Measurements from ENCODE around the gene SSBP2. TPM values are rescaled to one million over a fixed set of nuclear protein-coding genes. Genes with fewer than 3 reads are reported as not detected.

Gene SSBP2
- total RNA-seq, 2 donors from 2014 or later, result 10.0 to 20.9 TPM

GRCh38 chr5:81774374-81774773 is 23.5 kb upstream of the SSBP2 start:
- DNase-seq (ENCODE audit: low spot score in 2 of 2), result no peak

DNA sequence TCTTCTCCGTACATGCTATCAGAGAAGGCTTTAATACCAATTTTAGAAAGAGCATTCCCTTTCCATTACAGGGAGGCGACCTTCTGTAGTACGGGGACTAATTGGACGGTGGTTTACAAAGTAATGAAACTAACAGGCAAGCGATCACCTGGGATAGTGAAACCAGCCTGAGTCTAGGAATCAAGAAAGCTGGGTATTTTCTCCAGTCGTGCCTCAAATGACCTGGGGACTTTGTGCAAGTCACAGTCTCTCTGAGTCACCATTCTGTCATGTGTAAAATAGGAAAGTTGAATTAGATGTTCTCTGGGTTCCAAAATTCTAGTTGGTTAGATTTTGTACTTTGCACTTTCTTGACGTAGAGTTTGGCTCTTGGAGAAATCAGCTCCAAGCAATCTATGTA is 22.7 kb upstream of the SSBP2 start:
- DNase-seq (ENCODE audit: low spot score in 2 of 2) (no peak), ATAC-seq (no peak)
- Mint-ChIP-seq H3K27ac (no peak overlapping the region), H3K9me3 (peaks cover 0 to 3% of the 10 kb centered on the region in 2 donors), H3K36me3 (peaks cover 4% of the 10 kb centered on the region in 2 donors)

More at GRCh38 chr5:81774374-81774773, 23.5 kb upstream of the SSBP2 start:
- Mint-ChIP-seq H3K27ac (no peak overlapping the region), H3K9me3 (peaks cover 0 to 5% of the 10 kb centered on the region in 2 donors), H3K36me3 (peaks cover 9 to 12% of the 10 kb centered on the region in 2 donors)
- no peak for ATAC-seq

- H3K9me3 Mint-ChIP-seq, result no peaks in the 10 kb centered on the region
- DNase-seq (ENCODE audit: low spot score in 2 of 2) (no peak), ATAC-seq (no peak)
- no peak overlapping the region for H3K27ac Mint-ChIP-seq
- H3K36me3 Mint-ChIP-seq, result peaks cover 0 to under 1% of the 10 kb centered on the region in 2 donors
Observed at GRCh38 chr5:81773161-81773560, 22.3 kb upstream of the SSBP2 start.

DNA sequence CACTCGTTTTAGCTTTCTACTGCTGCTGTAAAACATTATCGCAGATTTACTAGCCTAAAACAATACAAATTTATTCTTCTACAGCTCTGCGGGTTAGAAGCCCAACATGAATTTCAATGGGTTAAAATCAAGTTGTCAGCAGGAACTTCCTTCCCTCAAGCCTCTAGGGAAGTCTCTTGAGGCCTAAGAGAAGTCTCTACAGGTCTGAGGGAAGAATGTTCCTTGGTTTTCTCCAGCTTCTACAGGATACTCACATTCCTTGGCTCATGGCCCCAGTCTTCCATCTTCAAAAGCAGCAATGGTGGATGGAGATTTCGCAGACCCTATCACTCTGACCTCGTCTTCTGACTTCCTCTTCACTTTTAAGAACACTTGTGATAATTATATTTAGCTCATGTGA is 21.6 kb upstream of the SSBP2 start:
- Mint-ChIP-seq H3K27ac (no peak overlapping the region), H3K36me3 (no peaks in the 10 kb centered on the region), H3K9me3 (no peaks in the 10 kb centered on the region)
- ATAC-seq (no peak), DNase-seq (ENCODE audit: low spot score in 2 of 2) (no peak)

- H3K27ac Mint-ChIP-seq, result no peak overlapping the region
- no peak for DNase-seq (ENCODE audit: low spot score in 2 of 2)
- no peaks in the 10 kb centered on the region for H3K36me3 Mint-ChIP-seq
- peak; percentile 26 to 41 for ATAC-seq
- no peaks in the 10 kb centered on the region for H3K9me3 Mint-ChIP-seq
Observed at GRCh38 chr5:81768935-81769452, 18.1 kb upstream of the SSBP2 start.

GRCh38 chr5:81767938-81768337 is 17.0 kb upstream of the SSBP2 start:
- no peak for DNase-seq (ENCODE audit: low spot score in 2 of 2)
- Mint-ChIP-seq H3K36me3 (no peaks in the 10 kb centered on the region), H3K27ac (no peak overlapping the region), H3K9me3 (no peaks in the 10 kb centered on the region)
- ATAC-seq, result no peak

- no peak overlapping the region for H3K27ac Mint-ChIP-seq
- no peak for ATAC-seq
- no peaks in the 10 kb centered on the region for H3K9me3 Mint-ChIP-seq
- DNase-seq (ENCODE audit: low spot score in 2 of 2), result no peak
- H3K36me3 Mint-ChIP-seq, result no peaks in the 10 kb centered on the region
Observed at GRCh38 chr5:81767097-81767496, 16.2 kb upstream of the SSBP2 start.

DNA sequence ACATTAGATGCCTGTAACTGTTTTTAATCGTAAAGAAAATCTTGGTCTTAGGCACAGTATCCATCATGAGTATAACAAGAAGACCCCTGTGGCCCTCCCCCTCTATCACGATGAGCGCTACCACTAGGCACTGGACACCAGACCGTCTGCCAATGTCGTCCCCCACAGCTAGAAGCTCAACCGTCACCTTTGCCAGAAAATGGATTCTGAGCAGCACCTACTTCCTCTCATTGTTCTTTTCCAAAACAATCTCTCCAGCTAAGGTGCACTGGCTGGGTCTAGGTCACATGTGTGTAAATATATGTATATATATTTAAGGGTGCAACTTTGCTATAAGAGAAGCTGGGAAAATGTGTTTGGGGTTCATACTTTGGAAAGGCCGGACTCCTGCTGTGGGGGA is 15.7 kb upstream of the SSBP2 start:
- no peak for DNase-seq (ENCODE audit: low spot score in 2 of 2)
- Mint-ChIP-seq H3K27ac (no peak overlapping the region), H3K9me3 (no peaks in the 10 kb centered on the region), H3K36me3 (no peaks in the 10 kb centered on the region)
- no peak for ATAC-seq

GRCh38 chr5:81763294-81763928 is 12.5 kb upstream of the SSBP2 start:
- no peak overlapping the region for H3K27ac Mint-ChIP-seq
- DNase-seq (ENCODE audit: low spot score in 2 of 2) (no peak), ATAC-seq (no peak)
- peaks cover 0 to 6% of the 10 kb centered on the region in 2 donors for H3K9me3 Mint-ChIP-seq
- peaks cover 0 to 5% of the 10 kb centered on the region in 2 donors for H3K36me3 Mint-ChIP-seq

- Mint-ChIP-seq H3K36me3 (peaks cover 0 to 5% of the 10 kb centered on the region in 2 donors), H3K9me3 (peaks cover 0 to 6% of the 10 kb centered on the region in 2 donors), H3K27ac (no peak overlapping the region)
- ATAC-seq (no peak), DNase-seq (ENCODE audit: low spot score in 2 of 2) (no peak)
Observed at GRCh38 chr5:81762853-81763252, 12.0 kb upstream of the SSBP2 start.

GRCh38 chr5:81762401-81762800 is 11.5 kb upstream of the SSBP2 start:
- Mint-ChIP-seq H3K36me3 (peaks cover 0 to 5% of the 10 kb centered on the region in 2 donors), H3K27ac (no peak overlapping the region), H3K9me3 (peaks cover 0 to 6% of the 10 kb centered on the region in 2 donors)
- DNase-seq (ENCODE audit: low spot score in 2 of 2), result no peak
- ATAC-seq, result no peak

DNA sequence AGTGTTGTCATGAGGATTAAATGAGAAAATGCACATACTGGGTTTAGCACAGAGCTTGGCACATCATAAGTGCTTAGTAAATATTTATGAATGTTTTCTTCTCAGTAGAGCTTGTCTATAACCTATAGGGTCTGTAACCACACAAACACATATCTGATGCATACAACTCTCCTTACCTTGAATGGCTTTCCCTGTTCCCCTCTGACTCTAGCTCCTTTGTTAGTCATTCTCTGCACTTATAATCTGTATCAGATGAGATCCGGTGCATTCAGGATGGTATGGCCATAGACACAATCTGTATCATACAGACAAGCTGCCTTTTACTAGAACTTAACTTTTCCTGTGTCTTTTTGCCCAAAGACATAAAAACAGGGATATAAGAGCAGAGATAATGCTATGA is 11.1 kb upstream of the SSBP2 start:
- DNase-seq (ENCODE audit: low spot score in 2 of 2), result no peak
- Mint-ChIP-seq H3K27ac (no peak overlapping the region), H3K36me3 (peaks cover 0 to 5% of the 10 kb centered on the region in 2 donors), H3K9me3 (peaks cover 0 to 6% of the 10 kb centered on the region in 2 donors)
- ATAC-seq, result peak; percentile 22 to 34

GRCh38 chr5:81761270-81761669 is 10.4 kb upstream of the SSBP2 start:
- DNase-seq (ENCODE audit: low spot score in 2 of 2) (no peak), ATAC-seq (no peak)
- no peak overlapping the region for H3K27ac Mint-ChIP-seq
- H3K36me3 Mint-ChIP-seq, result peaks cover 0 to 5% of the 10 kb centered on the region in 2 donors
- H3K9me3 Mint-ChIP-seq, result peaks cover 0 to 6% of the 10 kb centered on the region in 2 donors

DNA sequence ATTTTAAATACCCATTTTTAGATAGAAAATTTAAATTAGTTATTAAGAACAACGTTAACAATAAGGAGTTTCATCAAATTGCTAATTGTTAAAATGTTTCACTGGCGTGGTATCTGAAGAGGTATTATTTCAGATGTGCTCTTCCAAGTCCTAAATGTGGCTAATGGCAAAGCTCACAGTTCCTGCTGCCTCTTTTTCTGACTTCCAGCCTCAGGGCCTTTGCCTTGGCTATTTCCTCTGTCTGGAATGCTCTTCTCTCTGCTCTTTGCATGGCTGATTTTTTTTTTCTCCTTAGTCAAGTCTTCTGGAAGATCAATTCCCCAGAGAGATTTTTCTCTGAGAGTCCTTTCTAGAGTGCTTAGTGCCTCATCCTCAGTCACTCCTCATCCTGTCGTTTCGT is 9.6 kb upstream of the SSBP2 start:
- peaks cover 0 to 5% of the 10 kb centered on the region in 2 donors for H3K36me3 Mint-ChIP-seq
- peaks cover 0 to 6% of the 10 kb centered on the region in 2 donors for H3K9me3 Mint-ChIP-seq

DNA sequence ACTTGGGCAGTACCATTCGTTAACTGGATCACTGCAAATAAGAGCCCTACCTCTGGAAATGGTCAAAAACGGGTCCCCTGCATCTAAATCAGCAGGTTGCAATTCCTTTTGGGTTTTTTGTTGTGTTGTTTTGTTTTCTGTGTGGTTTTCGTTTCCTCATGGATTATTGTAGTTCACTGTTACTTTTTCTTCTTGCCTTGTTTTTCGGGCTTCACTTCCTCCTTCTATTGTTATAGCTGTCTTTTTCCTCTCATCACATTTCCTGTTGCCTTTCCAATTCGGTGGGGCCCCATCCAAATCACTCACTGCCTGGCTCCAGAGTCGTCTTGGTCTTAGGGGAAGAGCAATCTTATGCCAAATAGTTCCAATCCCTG is 8.7 kb upstream of the SSBP2 start:
- Mint-ChIP-seq H3K9me3 (peaks cover 0 to 6% of the 10 kb centered on the region in 2 donors), H3K27ac (peak overlapping the region; percentile 1 to 48), H3K36me3 (peaks cover 0 to 5% of the 10 kb centered on the region in 2 donors)
- ATAC-seq (no peak), DNase-seq (ENCODE audit: low spot score in 2 of 2) (no peak)

More for the DNA sequence above, 9.6 kb upstream of the SSBP2 start:
- no peak for DNase-seq (ENCODE audit: low spot score in 2 of 2)
- no peak overlapping the region for H3K27ac Mint-ChIP-seq
- ATAC-seq, result no peak

DNA sequence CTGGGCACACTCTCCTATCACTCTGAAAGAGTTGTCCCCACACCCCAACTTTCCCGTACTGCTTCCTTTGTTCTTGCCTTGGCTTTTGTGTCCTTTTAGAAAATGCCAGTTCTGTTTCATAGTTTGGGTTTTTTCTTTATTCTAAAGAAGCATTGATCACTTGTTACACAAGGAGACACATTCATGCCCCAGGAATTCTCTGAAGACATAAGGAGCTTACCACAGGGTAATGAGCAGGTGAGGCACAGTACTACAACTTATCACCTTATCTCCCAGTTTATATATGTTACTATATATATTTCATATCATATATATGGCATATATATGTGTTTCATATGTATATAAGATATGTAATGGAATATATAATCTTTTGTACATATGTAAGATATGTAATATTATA is 6.5 kb upstream of the SSBP2 start:
- no peak for DNase-seq (ENCODE audit: low spot score in 2 of 2)
- Mint-ChIP-seq H3K27ac (no peak overlapping the region), H3K36me3 (peaks cover 0 to 5% of the 10 kb centered on the region in 2 donors), H3K9me3 (peaks cover 0 to 6% of the 10 kb centered on the region in 2 donors)
- no peak for ATAC-seq

GRCh38 chr5:81756016-81756415 is 5.1 kb upstream of the SSBP2 start:
- ATAC-seq (no peak), DNase-seq (ENCODE audit: low spot score in 2 of 2) (no peak)
- peaks cover 0 to 6% of the 10 kb centered on the region in 2 donors for H3K9me3 Mint-ChIP-seq
- no peak overlapping the region for H3K27ac Mint-ChIP-seq
- H3K36me3 Mint-ChIP-seq, result peaks cover 0 to 11% of the 10 kb centered on the region in 2 donors

- no peak for ATAC-seq
- no peak overlapping the region for H3K27ac Mint-ChIP-seq
- H3K9me3 Mint-ChIP-seq, result peaks cover 0 to 6% of the 10 kb centered on the region in 2 donors
- no peak for DNase-seq (ENCODE audit: low spot score in 2 of 2)
- peaks cover 0 to 5% of the 10 kb centered on the region in 2 donors for H3K36me3 Mint-ChIP-seq
Observed at GRCh38 chr5:81755320-81755719, 4.4 kb upstream of the SSBP2 start.
